IPS-18c (cell line): ENCODE measurements around the gene AOPEP.

Experiments used
- H3K4me3 ChIP-seq: 2 replicates; pipeline ENCODE4 v1.7.0; 2013; ENCODE audit warnings: low read depth, mild to moderate bottlenecking, low read length, moderate library complexity; ENCODE audit not compliant: insufficient read depth
- H3K9me3 ChIP-seq: one replicate; pipeline ENCODE4 v1.6.1; 2013; ENCODE audit warnings: mild to moderate bottlenecking, low read length, moderate library complexity; ENCODE audit not compliant: control insufficient read depth, insufficient read depth

The AOPEP gene

DNA sequence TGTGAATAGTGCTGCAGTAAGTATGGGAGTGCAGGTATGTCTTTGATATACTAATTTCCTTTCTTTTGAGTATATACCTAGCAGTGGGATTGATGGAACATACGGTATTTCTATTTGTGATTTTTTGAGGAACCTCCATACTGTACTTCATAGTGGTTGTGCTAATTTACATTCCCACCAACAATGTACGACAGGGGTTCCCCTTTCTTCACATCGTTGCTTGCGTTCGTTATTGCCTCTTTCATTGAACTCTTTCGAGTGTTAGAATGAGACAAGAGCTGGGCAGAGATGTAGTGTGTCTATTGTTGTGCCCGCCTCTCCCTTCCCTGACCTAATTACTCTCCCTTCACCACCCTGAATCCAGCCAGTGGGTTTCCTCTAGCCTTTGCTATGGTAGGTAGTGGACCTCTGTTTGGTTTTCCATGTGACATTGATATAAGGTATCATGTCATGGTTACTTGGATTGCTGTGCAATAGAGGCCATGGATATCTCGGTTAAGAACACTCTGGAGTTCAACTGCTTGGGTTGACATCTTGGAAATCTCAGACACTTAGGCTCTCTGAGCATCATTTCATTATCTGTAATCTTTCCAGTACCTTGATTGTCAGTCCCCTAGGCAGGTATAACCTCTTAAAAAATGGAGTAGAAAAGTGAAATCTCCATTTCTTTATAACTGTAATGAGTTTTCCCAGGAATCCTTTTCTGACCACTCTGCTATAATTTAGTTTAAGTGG lies 19.5 kb downstream of the AOPEP start:
- H3K9me3 ChIP-seq, result no peaks in the 10 kb centered on the region
- no peak overlapping the region for H3K4me3 ChIP-seq

DNA sequence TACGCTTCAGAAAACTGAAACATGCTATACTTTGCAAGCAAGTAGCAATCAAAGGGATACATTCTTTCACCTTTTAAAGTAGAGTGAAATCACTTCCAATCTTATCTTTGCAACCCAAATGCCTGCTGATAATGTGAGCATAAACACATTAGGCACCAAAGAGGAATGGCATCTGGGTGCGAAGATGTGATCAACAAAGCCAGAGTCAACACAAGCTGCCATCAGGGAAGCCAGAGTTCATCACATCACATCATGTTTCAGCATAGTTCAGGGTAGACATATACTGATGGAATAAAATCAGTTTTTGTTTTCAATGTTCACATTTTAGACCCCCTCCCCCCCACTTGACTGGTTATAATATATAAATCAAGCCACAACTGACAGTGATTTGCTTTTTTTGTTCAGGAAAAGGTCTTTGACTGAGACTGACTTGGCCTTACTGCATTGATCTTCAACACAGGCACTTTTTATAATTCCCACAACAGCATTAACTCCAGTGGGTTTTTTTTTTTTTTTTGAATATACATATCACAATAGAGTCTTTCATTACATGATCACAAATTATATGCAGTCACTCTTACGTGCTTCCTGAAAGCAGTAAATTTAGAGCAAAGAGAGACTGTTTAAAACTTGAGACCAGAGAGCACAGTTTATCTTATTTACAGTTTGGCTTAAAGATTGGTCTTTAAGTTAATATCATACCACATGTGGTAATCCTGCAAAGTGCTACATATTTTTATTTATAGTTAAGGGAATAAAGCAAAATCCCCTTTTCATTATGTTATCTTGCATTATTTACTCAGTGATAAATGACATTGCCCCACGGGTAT lies 20.3 kb downstream of the AOPEP start:
- H3K9me3 ChIP-seq, result no peaks in the 10 kb centered on the region
- no peak overlapping the region for H3K4me3 ChIP-seq

DNA sequence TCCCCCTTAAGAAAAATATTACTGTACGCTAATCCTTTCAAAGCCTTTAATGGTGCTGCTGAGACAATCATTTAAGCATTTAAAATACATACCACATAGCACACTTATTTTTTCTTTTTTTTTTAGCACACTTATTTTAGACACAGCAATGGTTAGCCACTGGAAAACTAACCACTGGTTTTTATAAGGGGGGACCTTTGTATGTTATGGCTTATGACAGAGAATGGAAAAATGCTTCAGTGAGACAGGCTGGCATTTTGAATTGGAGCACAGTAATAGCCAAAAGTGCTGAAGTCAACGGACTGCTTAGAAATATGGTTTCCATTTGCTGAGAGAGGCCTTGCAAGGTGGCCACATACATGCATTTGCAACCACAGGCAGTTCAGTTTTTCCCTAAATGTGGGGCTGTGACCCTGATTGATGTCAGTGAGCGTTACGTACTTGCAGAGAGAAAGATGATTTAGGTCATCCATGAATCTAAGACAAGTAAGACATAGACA lies 28.5 kb downstream of the AOPEP start:
- Histone ChIP-seq H3K4me3 (no peak overlapping the region), H3K9me3 (no peaks in the 10 kb centered on the region)

DNA sequence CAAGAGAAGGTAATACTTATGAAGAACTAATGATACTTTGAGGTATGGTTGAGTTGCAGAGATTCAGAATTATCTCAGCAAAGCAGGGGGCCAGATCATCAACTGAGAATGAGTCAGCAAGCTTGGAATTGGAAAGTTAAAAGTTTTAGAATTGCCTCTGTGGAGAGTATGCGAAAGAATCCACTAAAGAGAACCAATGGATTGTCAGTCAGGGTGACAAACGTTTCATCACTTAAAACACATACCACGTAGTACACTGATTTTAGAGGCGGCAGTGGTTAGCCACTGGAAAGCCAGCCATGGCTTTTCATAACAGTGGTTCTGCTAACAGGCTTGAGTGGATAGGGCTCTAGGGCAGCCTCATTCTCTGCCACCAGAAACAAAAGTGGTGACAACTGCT lies 30.7 kb downstream of the AOPEP start:
- H3K4me3 ChIP-seq, result no peak overlapping the region
- H3K9me3 ChIP-seq, result no peaks in the 10 kb centered on the region

GRCh38 chr9:94758031-94758430 lies 31.5 kb downstream of the AOPEP start:
- Histone ChIP-seq H3K9me3 (no peaks in the 10 kb centered on the region), H3K4me3 (no peak overlapping the region)

DNA sequence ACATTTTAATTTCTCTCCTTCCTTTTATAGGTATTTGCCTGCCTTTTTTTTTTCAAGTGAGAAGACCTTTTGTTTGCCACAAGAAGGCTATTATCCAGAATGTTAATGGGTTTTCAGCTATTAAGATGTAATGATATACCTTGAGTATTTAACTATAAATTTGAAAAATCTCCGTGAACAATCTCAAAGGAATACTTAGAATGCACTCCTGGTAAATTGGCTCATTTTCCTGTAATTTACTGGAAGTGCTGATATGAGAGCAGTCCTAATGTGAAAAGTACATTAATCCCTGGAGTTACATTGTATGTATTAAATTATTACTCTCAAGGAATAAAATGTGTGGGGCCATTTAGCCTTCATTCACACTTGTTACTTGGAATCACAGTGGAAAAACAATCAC lies 32.4 kb downstream of the AOPEP start:
- H3K9me3 ChIP-seq, result no peaks in the 10 kb centered on the region
- H3K4me3 ChIP-seq, result no peak overlapping the region

DNA sequence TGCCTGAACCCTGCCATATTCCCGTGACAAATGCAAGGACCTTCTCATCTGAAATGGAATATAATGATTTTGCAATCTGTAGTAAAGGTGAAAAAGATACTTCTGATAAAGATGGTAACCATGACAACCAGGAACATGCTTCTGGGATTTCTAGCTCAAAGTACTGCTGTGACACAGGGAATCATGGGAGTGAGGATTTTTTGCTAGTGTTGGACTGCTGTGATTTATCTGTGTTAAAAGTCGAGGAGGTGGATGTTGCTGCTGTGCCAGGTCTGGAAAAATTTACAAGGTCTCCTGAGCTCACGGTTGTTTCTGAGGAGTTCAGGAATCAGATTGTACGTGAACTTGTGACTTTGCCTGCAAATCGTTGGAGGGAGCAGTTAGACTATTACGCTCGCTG lies 33.5 kb downstream of the AOPEP start:
- H3K9me3 ChIP-seq, result no peaks in the 10 kb centered on the region
- H3K4me3 ChIP-seq, result no peak overlapping the region

- H3K4me3 ChIP-seq, result no peak overlapping the region
- H3K9me3 ChIP-seq, result no peaks in the 10 kb centered on the region
These were observed 34.2 kb downstream of the AOPEP start for GRCh38 chr9:94760660-94761059.

GRCh38 chr9:94761481-94761880 lies 35.0 kb downstream of the AOPEP start:
- H3K9me3 ChIP-seq, result no peaks in the 10 kb centered on the region
- no peak overlapping the region for H3K4me3 ChIP-seq

DNA sequence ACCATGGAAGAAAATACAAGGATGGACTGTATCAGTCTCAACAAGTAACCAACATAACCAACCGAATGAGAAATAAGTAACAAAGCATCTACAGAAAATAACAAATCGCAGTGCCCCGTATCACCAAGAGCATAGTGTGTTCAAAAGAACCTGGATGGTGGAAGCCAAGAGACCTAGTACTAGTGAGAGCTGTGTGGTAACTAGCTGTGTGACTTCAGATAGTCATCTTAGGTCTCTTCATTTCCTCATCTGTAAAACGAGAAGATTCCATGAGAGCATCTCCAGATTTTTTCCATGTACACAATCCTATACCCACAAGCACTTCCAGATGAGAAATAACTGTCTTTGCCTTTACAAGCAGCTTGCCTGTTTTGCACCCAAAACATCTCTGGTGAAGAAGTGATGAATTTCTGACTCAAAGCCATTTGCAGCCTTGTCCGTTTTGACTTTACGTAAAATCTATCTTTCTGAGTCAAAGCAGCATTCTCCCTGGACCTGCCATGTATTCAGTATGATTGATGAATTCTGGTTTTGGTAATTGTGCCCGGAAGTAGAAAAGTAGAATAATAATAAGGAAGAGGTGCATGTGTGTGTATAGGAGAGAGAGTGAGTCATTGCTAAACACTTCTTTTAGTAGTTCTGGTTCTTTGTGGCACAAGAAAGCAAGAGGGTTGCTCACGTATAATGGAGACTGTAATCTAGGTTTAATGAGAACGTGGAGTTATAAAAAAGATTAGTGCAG lies 41.0 kb downstream of the AOPEP start:
- Histone ChIP-seq H3K9me3 (no peaks in the 10 kb centered on the region), H3K4me3 (no peak overlapping the region)

- H3K4me3 ChIP-seq, result no peak overlapping the region
- H3K9me3 ChIP-seq, result no peaks in the 10 kb centered on the region
These were observed 42.3 kb downstream of the AOPEP start for GRCh38 chr9:94768766-94769165.

DNA sequence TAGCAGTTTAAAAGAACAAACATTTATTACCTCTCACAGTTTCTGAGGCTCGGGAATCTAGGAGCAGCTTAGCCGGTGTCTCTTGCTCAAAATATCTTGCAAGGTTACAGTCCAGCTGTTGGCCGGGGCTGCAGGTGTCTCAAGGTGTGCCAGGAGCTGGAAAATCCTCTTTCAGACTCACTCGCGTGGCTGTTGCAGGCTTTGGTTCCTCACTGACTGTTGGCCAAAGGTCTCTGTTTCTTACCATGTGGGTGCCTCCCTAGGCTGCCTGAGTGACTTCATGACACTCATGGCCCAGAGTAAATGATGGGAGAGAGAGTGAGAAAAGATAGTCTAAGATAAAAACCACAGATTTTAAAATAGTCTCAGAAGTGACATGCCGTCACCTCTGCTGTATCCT lies 43.8 kb downstream of the AOPEP start:
- Histone ChIP-seq H3K4me3 (no peak overlapping the region), H3K9me3 (no peaks in the 10 kb centered on the region)

DNA sequence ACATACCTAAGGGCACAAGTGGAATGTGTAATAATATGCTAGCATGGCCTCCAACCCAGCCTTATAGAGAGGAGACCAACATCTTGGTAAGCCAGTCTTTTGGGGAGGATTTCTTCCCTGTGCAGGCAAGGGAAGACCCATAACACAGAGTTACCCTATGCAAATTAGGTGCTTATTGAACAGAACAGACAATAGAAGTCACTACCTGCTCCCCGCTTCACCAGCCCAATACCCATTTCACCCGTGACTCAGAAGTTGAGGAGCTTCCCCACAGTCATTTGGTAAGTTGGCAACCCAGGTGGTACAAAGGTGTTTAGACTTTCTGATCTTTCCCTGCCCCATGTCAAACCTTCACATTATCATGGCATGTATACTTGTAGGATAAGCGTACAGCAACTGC lies 44.6 kb downstream of the AOPEP start:
- H3K4me3 ChIP-seq, result no peak overlapping the region

GRCh38 chr9:94772144-94772543 lies 45.6 kb downstream of the AOPEP start:
- Histone ChIP-seq H3K4me3 (no peak overlapping the region), H3K9me3 (no peaks in the 10 kb centered on the region)

More for the DNA sequence above, 44.6 kb downstream of the AOPEP start:
- H3K9me3 ChIP-seq, result no peaks in the 10 kb centered on the region

DNA sequence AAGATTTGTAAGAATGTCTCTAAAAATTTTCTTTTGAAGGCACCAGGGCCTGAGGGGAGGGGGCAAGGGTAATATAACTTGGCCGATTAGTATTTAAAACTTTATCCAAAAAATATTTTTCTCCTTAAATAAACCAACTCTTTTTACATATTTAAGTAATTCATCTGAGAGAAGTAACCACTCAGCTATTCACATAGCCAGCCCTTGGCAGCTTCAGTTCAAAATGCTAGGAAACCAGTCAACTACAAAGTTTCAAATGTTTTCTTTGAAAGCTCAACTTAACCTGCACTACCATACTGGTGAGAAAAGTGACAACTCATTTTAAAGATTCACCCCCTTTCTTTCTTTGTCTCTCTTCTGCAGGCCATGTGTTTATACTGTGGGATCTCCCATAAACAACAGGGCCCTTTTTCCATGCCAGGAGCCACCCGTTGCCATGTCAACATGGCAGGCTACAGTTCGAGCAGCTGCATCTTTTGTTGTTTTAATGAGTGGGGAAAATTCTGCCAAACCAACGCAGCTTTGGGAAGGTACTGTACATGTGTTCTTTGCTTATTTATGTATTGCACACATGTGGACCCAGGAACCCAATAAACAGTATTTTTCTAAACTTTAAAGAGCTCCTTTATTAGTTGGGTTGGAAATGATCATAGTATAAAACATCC lies 46.3 kb downstream of the AOPEP start:
- H3K4me3 ChIP-seq, result no peak overlapping the region
- H3K9me3 ChIP-seq, result no peaks in the 10 kb centered on the region

GRCh38 chr9:94773655-94774054 lies 47.2 kb downstream of the AOPEP start:
- no peak overlapping the region for H3K4me3 ChIP-seq
- no peaks in the 10 kb centered on the region for H3K9me3 ChIP-seq

DNA sequence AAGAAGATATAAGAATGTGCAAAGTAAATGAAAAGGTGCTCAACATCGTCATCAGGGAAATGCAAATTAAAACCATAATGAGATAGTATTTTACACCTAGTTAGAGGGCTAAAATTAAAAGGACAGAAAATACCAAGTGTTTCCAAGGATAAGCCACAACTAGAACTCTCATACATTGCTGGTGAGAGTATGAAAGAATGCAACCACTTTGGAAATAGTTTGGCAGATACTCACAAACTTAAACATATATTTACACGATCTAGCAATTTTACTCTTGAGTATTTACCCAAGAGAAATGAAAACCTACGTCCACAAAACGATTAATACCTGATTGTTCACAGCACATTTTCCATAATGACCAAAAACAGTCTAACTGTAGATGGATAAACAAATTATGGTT lies 51.5 kb downstream of the AOPEP start:
- Histone ChIP-seq H3K4me3 (no peak overlapping the region), H3K9me3 (no peaks in the 10 kb centered on the region)
